H1 (cell line): ENCODE measurements around the gene TPBG. TPM values are rescaled to one million over a fixed set of nuclear protein-coding genes. Genes with fewer than 3 reads are reported as not detected.

Experiments
- BCL11A ChIP-seq, 2 experiments: IDR thresholded peaks; one replicate each; pipeline ENCODE4 v1.6.1; 2011; ENCODE audit warnings: low read depth in 2 of 2, low read length in 2 of 2, mild to moderate bottlenecking in 2 of 2
- CBX5 ChIP-seq: fragments of 300-800, 300-1000 bp; sonication (generic); IDR thresholded peaks from 2 replicates; pipeline ENCODE4 v1.7.1; 2016; ENCODE audit warnings: antibody characterized with exemption, low read length, low read depth
- CBX8 ChIP-seq: fragments of 300-800, 300-1000 bp; sonication (generic); IDR thresholded peaks from 2 replicates; pipeline ENCODE4 v1.7.1; 2016; ENCODE audit warnings: low read depth, low read length, borderline replicate concordance
- CHD2 ChIP-seq: IDR thresholded peaks from 2 replicates; pipeline ENCODE4 v1.6.1; 2012; ENCODE audit warnings: low read length, improper control_type of control experiment
- MAFK ChIP-seq: IDR thresholded peaks from 2 replicates; pipeline ENCODE4 v1.6.1; 2012; ENCODE audit warnings: low read depth, mild to moderate bottlenecking, improper control_type of control experiment, low read length
- MAX ChIP-seq: IDR thresholded peaks from 2 replicates; pipeline ENCODE4 v1.6.1; 2012; ENCODE audit warnings: inconsistent platforms
- RFX5 ChIP-seq: IDR thresholded peaks from 2 replicates; pipeline ENCODE4 v1.6.1; 2011; ENCODE audit warnings: low read depth, low read length, improper control_type of control experiment, borderline replicate concordance
- SP1 ChIP-seq: IDR thresholded peaks from 2 replicates; pipeline ENCODE4 v1.6.1; 2011; ENCODE audit warnings: low read depth, low read length
- SRF ChIP-seq: IDR thresholded peaks from 2 replicates; pipeline ENCODE4 v1.6.1; 2011; ENCODE audit warnings: mild to moderate bottlenecking, low read depth, low read length, moderate library complexity
- SUZ12 ChIP-seq: fragments of 200-600 bp; sonication (generic); IDR thresholded peaks from 2 replicates; pipeline ENCODE4 v1.6.1; 2012; ENCODE audit warnings: mild to moderate bottlenecking, inconsistent platforms, low read length, moderate library complexity, mixed read lengths
- TAF1 ChIP-seq: IDR thresholded peaks from 2 replicates; pipeline ENCODE4 v1.6.1; 2011; ENCODE audit warnings: mild to moderate bottlenecking, low read depth, low read length
- polyA plus RNA-seq, 7 experiments: library from polyadenylated mRNA; depleted of rRNA in 3 of 7; stranded (reverse) in 5 of 7; unstranded in 2 of 7; fragments of >200 nt in 5 of 7; fragments of 200-250 nt in 2 of 7; gene quantifications; 1 replicate in 5 of 7; 2 replicates in 1 of 7; 4 replicates in 1 of 7; pipeline versions ENCODE4 v1.2.1 to v1.2.3, GENCODE V29; 2011 to 2013; ENCODE audit warnings: missing spikeins in 2 of 7, mixed read lengths in 2 of 7
- total RNA-seq: library from RNA; stranded (reverse); fragmentation: NEBNext Ultra II Directional; extraction: Animal tissue kit (Norgen Biotek cat#: 25700); gene quantifications from 2 replicates; pipeline ENCODE4 v1.2.1, GENCODE V29; 2021
- TF ChIP-seq, protein P1 (sequence below): fragments of 300-600 bp; sonication (generic); IDR thresholded peaks from 2 replicates; pipeline ENCODE4 v1.7.1; 2012; ENCODE audit warnings: low read length, moderate library complexity, mild to moderate bottlenecking, inconsistent platforms; ENCODE audit not compliant: insufficient replicate concordance

TPBG gene
- total and polyA plus RNA-seq, 2 of the 8 experiments (the other 6 are each of a cell fraction or from before 2014, with no cell fraction given) = 28.4 to 33.6 TPM

GRCh38 chr6:82413868-82414267 is 50.3 kb downstream of the TPBG start (continued):
- TF ChIP-seq, protein P1, sequence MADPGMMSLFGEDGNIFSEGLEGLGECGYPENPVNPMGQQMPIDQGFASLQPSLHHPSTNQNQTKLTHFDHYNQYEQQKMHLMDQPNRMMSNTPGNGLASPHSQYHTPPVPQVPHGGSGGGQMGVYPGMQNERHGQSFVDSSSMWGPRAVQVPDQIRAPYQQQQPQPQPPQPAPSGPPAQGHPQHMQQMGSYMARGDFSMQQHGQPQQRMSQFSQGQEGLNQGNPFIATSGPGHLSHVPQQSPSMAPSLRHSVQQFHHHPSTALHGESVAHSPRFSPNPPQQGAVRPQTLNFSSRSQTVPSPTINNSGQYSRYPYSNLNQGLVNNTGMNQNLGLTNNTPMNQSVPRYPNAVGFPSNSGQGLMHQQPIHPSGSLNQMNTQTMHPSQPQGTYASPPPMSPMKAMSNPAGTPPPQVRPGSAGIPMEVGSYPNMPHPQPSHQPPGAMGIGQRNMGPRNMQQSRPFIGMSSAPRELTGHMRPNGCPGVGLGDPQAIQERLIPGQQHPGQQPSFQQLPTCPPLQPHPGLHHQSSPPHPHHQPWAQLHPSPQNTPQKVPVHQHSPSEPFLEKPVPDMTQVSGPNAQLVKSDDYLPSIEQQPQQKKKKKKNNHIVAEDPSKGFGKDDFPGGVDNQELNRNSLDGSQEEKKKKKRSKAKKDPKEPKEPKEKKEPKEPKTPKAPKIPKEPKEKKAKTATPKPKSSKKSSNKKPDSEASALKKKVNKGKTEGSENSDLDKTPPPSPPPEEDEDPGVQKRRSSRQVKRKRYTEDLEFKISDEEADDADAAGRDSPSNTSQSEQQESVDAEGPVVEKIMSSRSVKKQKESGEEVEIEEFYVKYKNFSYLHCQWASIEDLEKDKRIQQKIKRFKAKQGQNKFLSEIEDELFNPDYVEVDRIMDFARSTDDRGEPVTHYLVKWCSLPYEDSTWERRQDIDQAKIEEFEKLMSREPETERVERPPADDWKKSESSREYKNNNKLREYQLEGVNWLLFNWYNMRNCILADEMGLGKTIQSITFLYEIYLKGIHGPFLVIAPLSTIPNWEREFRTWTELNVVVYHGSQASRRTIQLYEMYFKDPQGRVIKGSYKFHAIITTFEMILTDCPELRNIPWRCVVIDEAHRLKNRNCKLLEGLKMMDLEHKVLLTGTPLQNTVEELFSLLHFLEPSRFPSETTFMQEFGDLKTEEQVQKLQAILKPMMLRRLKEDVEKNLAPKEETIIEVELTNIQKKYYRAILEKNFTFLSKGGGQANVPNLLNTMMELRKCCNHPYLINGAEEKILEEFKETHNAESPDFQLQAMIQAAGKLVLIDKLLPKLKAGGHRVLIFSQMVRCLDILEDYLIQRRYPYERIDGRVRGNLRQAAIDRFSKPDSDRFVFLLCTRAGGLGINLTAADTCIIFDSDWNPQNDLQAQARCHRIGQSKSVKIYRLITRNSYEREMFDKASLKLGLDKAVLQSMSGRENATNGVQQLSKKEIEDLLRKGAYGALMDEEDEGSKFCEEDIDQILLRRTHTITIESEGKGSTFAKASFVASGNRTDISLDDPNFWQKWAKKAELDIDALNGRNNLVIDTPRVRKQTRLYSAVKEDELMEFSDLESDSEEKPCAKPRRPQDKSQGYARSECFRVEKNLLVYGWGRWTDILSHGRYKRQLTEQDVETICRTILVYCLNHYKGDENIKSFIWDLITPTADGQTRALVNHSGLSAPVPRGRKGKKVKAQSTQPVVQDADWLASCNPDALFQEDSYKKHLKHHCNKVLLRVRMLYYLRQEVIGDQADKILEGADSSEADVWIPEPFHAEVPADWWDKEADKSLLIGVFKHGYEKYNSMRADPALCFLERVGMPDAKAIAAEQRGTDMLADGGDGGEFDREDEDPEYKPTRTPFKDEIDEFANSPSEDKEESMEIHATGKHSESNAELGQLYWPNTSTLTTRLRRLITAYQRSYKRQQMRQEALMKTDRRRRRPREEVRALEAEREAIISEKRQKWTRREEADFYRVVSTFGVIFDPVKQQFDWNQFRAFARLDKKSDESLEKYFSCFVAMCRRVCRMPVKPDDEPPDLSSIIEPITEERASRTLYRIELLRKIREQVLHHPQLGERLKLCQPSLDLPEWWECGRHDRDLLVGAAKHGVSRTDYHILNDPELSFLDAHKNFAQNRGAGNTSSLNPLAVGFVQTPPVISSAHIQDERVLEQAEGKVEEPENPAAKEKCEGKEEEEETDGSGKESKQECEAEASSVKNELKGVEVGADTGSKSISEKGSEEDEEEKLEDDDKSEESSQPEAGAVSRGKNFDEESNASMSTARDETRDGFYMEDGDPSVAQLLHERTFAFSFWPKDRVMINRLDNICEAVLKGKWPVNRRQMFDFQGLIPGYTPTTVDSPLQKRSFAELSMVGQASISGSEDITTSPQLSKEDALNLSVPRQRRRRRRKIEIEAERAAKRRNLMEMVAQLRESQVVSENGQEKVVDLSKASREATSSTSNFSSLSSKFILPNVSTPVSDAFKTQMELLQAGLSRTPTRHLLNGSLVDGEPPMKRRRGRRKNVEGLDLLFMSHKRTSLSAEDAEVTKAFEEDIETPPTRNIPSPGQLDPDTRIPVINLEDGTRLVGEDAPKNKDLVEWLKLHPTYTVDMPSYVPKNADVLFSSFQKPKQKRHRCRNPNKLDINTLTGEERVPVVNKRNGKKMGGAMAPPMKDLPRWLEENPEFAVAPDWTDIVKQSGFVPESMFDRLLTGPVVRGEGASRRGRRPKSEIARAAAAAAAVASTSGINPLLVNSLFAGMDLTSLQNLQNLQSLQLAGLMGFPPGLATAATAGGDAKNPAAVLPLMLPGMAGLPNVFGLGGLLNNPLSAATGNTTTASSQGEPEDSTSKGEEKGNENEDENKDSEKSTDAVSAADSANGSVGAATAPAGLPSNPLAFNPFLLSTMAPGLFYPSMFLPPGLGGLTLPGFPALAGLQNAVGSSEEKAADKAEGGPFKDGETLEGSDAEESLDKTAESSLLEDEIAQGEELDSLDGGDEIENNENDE = no peak
- no peak for TF ChIP-seq SUZ12
- TF ChIP-seq TAF1 = no peak
- no peak for TF ChIP-seq BCL11A (IDR thresholded peaks at IDR 0.05; ENCODE audit: low read depth in 2 of 2, low read length in 2 of 2)
- TF ChIP-seq RFX5 = no peak
- TF ChIP-seq SP1 = no peak
- TF ChIP-seq MAX = no peak
- TF ChIP-seq CHD2 = no peak
- no peak for TF ChIP-seq CBX5
- no peak for TF ChIP-seq MAFK
- TF ChIP-seq CBX8 = no peak
- no peak for TF ChIP-seq SRF
